ENCODE results near the gene DOCK8. TPM values are rescaled to one million over a fixed set of nuclear protein-coding genes. Genes with fewer than 3 reads are reported as not detected.

Gene DOCK8
- total and polyA plus RNA-seq, 10 of the 15 experiments (the other 5 are each of a cell fraction or from before 2014, with no cell fraction given): 35.4 to 100 (median 44.7) TPM

DNA sequence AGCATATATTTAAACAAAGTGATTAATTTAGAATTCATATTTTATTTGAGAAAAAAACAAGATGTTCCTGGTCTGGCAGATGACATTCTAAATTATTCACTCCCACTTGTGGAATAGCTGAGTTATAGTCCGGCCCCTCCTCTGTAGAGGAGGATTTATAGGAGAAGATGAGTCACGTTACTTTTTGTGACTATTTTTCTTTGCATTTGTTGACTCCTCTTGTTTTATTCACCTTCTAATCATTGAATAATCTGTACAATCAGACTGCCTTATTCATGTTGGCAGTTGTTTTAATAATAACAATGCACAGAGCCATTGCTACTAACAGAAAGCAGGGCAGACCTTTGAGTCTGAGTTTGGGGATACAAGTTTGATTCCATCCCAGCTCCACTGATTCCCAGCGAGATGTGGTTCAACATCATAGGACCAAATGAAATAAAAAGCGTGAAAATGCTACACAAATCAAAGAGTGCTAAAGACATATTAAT is 23.2 kb downstream of the DOCK8 start (continued):
- no peak for TF ChIP-seq ZBTB11 (CRISPR knock-in tag; IDR thresholded peaks at IDR 0.05)
- TF ChIP-seq RFX5 (IDR thresholded peaks at IDR 0.05; ENCODE audit: low read depth, low read length): no peak
- TF ChIP-seq SUZ12 (IDR thresholded peaks at IDR 0.05; ENCODE audit: unreplicated experiment): no peak
- no peak for TF ChIP-seq MLLT1 (IDR thresholded peaks at IDR 0.05)
- no peak for TF ChIP-seq ZNF217 (IDR thresholded peaks at IDR 0.05)
- TF ChIP-seq CUX1 (IDR thresholded peaks at IDR 0.05; ENCODE audit: insufficient replicate concordance, low read depth, low read length): no peak
- no peak for TF ChIP-seq SUPT20H (IDR thresholded peaks at IDR 0.05; ENCODE audit: borderline replicate concordance, control insufficient read depth, low read depth, low read length)
- TF ChIP-seq CREB1 (IDR thresholded peaks at IDR 0.05; ENCODE audit: low read depth): no peak
- TF ChIP-seq KDM1A (IDR thresholded peaks at IDR 0.05; ENCODE audit: borderline replicate concordance): no peak
- TF ChIP-seq NFXL1 (IDR thresholded peaks at IDR 0.05; ENCODE audit: borderline replicate concordance): no peak

All from GM12878 (cell line).